ENCODE measurements around the gene LRP1B. TPM values are rescaled to one million over a fixed set of nuclear protein-coding genes. Genes with fewer than 3 reads are reported as not detected.

The LRP1B gene
- total RNA-seq, 1 experiment from 2014 or later = 0.21 TPM

GRCh38 chr2:140865837-140866236 lies 1265.0 kb downstream of the LRP1B start:
- TF ChIP-seq, protein P1, sequence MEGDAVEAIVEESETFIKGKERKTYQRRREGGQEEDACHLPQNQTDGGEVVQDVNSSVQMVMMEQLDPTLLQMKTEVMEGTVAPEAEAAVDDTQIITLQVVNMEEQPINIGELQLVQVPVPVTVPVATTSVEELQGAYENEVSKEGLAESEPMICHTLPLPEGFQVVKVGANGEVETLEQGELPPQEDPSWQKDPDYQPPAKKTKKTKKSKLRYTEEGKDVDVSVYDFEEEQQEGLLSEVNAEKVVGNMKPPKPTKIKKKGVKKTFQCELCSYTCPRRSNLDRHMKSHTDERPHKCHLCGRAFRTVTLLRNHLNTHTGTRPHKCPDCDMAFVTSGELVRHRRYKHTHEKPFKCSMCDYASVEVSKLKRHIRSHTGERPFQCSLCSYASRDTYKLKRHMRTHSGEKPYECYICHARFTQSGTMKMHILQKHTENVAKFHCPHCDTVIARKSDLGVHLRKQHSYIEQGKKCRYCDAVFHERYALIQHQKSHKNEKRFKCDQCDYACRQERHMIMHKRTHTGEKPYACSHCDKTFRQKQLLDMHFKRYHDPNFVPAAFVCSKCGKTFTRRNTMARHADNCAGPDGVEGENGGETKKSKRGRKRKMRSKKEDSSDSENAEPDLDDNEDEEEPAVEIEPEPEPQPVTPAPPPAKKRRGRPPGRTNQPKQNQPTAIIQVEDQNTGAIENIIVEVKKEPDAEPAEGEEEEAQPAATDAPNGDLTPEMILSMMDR (IDR thresholded peaks at IDR 0.05; ENCODE audit: unreplicated experiment) = no peak
- Mint-ChIP-seq H3K27ac (ENCODE audit: unreplicated experiment) (no peak overlapping the region), H3K27me3 (ENCODE audit: unreplicated experiment) (no peaks in the 10 kb centered on the region), H3K4me1 (ENCODE audit: low read depth, unreplicated experiment) (peaks cover 9% of the 10 kb centered on the region), H3K4me3 (ENCODE audit: low read depth, unreplicated experiment) (no peak overlapping the region), H3K9me3 (ENCODE audit: low read depth, unreplicated experiment) (peaks cover 17% of the 10 kb centered on the region), H3K36me3 (ENCODE audit: insufficient read depth, unreplicated experiment) (no peaks in the 10 kb centered on the region)
- no TSS peak for BruUV-seq (replicated peaks)
- CTCF ChIA-PET = no interaction called here
- intact Hi-C loops (cut with micrococcal nuclease; ENCODE audit: unreplicated experiment) = loop anchor here (10.0 kb wide), 2 partner anchors 341 to 689 kb away; no protein-coding TSS in a partner anchor
- no peak for DNase-seq

- peaks cover 9% of the 10 kb centered on the region for H3K4me1 Mint-ChIP-seq (ENCODE audit: low read depth, unreplicated experiment)
- DNase-seq = peak; percentile 6
- peak overlapping the region; percentile 42 for H3K27ac Mint-ChIP-seq (ENCODE audit: unreplicated experiment)
- no TSS peak for BruUV-seq (replicated peaks)
- H3K4me3 Mint-ChIP-seq (ENCODE audit: low read depth, unreplicated experiment) = no peak overlapping the region
- no peaks in the 10 kb centered on the region for H3K27me3 Mint-ChIP-seq (ENCODE audit: unreplicated experiment)
- H3K36me3 Mint-ChIP-seq (ENCODE audit: insufficient read depth, unreplicated experiment) = no peaks in the 10 kb centered on the region
- TF ChIP-seq, protein P1 (IDR thresholded peaks at IDR 0.05; ENCODE audit: unreplicated experiment) = peak; percentile 36
- peaks cover 14% of the 10 kb centered on the region for H3K9me3 Mint-ChIP-seq (ENCODE audit: low read depth, unreplicated experiment)
- intact Hi-C loops (cut with micrococcal nuclease; ENCODE audit: unreplicated experiment) = loop anchor here (2.0 to 10.0 kb wide), 6 partner anchors 166 to 1073 kb away; no protein-coding TSS in a partner anchor
- CTCF ChIA-PET = interaction anchor here (1.0 to 1.6 kb wide), 4 partner anchors 277 to 1048 kb away, joined by 3 to 7 read pairs (median 4); no protein-coding TSS in a partner anchor
Measured at GRCh38 chr2:140863713-140864112, 1267.1 kb downstream of the LRP1B start.

DNA sequence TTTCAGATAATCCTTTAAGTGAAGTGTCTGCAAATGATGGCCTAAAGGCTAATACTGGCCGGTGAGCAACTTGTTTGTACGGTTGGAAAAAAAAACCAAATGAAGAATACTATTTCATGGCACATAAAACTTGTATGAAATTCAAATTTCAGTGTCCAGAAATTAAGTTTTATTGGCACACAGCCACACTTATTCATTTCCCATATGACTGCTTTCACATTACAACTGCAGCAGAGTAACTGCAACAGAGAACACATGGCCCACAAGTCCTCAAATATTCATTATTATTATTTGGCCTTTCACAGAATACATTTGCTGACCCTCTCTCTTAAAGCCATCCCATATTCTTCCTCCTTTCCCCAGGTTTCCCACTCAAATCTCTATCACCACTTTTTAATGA lies 1268.6 kb downstream of the LRP1B start:
- Mint-ChIP-seq H3K4me3 (ENCODE audit: low read depth, unreplicated experiment) (no peak overlapping the region), H3K9me3 (ENCODE audit: low read depth, unreplicated experiment) (peaks cover 9% of the 10 kb centered on the region), H3K27ac (ENCODE audit: unreplicated experiment) (no peak overlapping the region), H3K27me3 (ENCODE audit: unreplicated experiment) (no peaks in the 10 kb centered on the region), H3K36me3 (ENCODE audit: insufficient read depth, unreplicated experiment) (no peaks in the 10 kb centered on the region), H3K4me1 (ENCODE audit: low read depth, unreplicated experiment) (peaks cover 9% of the 10 kb centered on the region)
- TF ChIP-seq, protein P1 (IDR thresholded peaks at IDR 0.05; ENCODE audit: unreplicated experiment) = no peak
- no TSS peak for BruUV-seq (replicated peaks)
- CTCF ChIA-PET = no interaction called here
- DNase-seq = no peak
- intact Hi-C loops (cut with micrococcal nuclease; ENCODE audit: unreplicated experiment) = loop anchor here (2.0 to 10.0 kb wide), 6 partner anchors 165 to 1071 kb away; no protein-coding TSS in a partner anchor

DNA sequence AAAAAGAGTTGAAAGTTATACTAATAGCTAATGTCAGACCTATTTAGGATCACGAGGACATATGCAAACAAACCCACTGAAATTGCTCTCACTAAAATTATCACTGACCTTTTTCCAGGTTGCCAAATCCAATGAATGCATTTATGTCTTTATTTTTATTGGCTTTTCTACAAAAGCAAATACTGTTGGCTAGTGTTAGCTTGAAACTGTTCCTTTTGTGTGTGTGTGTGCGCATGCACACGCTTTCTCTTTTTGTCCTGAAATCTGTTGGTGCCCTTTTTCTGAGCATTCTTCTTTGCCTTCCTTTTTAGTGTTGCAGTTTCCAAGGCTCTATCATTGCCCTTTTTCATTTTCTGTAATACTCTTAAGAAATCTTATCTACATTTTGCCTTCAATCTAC lies 1269.2 kb downstream of the LRP1B start:
- H3K27ac Mint-ChIP-seq (ENCODE audit: unreplicated experiment) = no peak overlapping the region
- H3K9me3 Mint-ChIP-seq (ENCODE audit: low read depth, unreplicated experiment) = peaks cover 6% of the 10 kb centered on the region
- intact Hi-C loops (cut with micrococcal nuclease; ENCODE audit: unreplicated experiment) = loop anchor here (2.0 to 10.0 kb wide), 6 partner anchors 164 to 1071 kb away; no protein-coding TSS in a partner anchor
- DNase-seq = no peak
- no TSS peak for BruUV-seq (replicated peaks)
- H3K36me3 Mint-ChIP-seq (ENCODE audit: insufficient read depth, unreplicated experiment) = no peaks in the 10 kb centered on the region
- no peak overlapping the region for H3K4me3 Mint-ChIP-seq (ENCODE audit: low read depth, unreplicated experiment)
- H3K4me1 Mint-ChIP-seq (ENCODE audit: low read depth, unreplicated experiment) = peaks cover 9% of the 10 kb centered on the region
- no peaks in the 10 kb centered on the region for H3K27me3 Mint-ChIP-seq (ENCODE audit: unreplicated experiment)
- CTCF ChIA-PET = no interaction called here
- TF ChIP-seq, protein P1 (IDR thresholded peaks at IDR 0.05; ENCODE audit: unreplicated experiment) = no peak
